ENCODE data around the gene CMSS1.

- TF ChIP-seq CTCF (IDR thresholded peaks at IDR 0.05) (no peak), POLR2A (IDR thresholded peaks at IDR 0.05) (no peak), POLR2AphosphoS5 (IDR thresholded peaks at IDR 0.05) (no peak)
These were observed 299.4 kb downstream of the CMSS1 start for GRCh38 chr3:100117093-100117492.
